H9 (cell line): ENCODE results near the gene MMS19. TPM values are rescaled to one million over a fixed set of nuclear protein-coding genes. Genes with fewer than 3 reads are reported as not detected.
A peak's percentile ranks its signal among the peaks of the same experiment; 100 is the strongest.

Source experiments
- DNase-seq: peaks from one replicate; pipeline ENCODE4 v3.0.0-alpha.2; 2017
- H2AFZ ChIP-seq: one replicate; pipeline ENCODE4 v1.6.1; 2013; ENCODE audit warnings: mild to moderate bottlenecking, low read length, control low read depth, moderate library complexity
- H2AK5ac ChIP-seq: 2 replicates; pipeline ENCODE4 v1.6.1; 2013; ENCODE audit warnings: low read length, control low read depth, mixed read lengths; ENCODE audit not compliant: insufficient read length
- H2BK120ac ChIP-seq: one replicate; pipeline ENCODE4 v1.6.1; 2013; ENCODE audit warnings: low read depth, mild to moderate bottlenecking, low read length, control low read depth, inconsistent platforms; ENCODE audit not compliant: poor library complexity, severe bottlenecking
- H2BK12ac ChIP-seq: 2 replicates; pipeline ENCODE4 v1.6.1; 2013; ENCODE audit warnings: low read length, control low read depth, mixed read lengths, low read depth; ENCODE audit not compliant: insufficient read length
- H2BK15ac ChIP-seq: 2 replicates; pipeline ENCODE4 v1.6.1; 2013; ENCODE audit warnings: low read depth, low read length, control low read depth
- H2BK20ac ChIP-seq: one replicate; pipeline ENCODE4 v1.6.1; 2013; ENCODE audit warnings: low read depth, mild to moderate bottlenecking, low read length, control low read depth, inconsistent platforms; ENCODE audit not compliant: poor library complexity, severe bottlenecking
- H2BK5ac ChIP-seq: 2 replicates; pipeline ENCODE4 v1.6.1; 2013; ENCODE audit warnings: low read length, control low read depth, mixed read lengths; ENCODE audit not compliant: insufficient read length
- H3K14ac ChIP-seq: 2 replicates; pipeline ENCODE4 v1.6.1; 2013; ENCODE audit warnings: low read length, control low read depth; ENCODE audit not compliant: insufficient read depth
- H3K18ac ChIP-seq: 2 replicates; pipeline ENCODE4 v1.6.1; 2013; ENCODE audit warnings: low read depth, mild to moderate bottlenecking, mixed read lengths, low read length, control low read depth; ENCODE audit not compliant: insufficient read length
- H3K23ac ChIP-seq: 2 replicates; pipeline ENCODE4 v1.6.1; 2013; ENCODE audit warnings: low read length, control low read depth, mixed read lengths, low read depth; ENCODE audit not compliant: insufficient read length
- H3K23me2 ChIP-seq: 2 replicates; pipeline ENCODE4 v1.6.1; 2013; ENCODE audit warnings: low read depth, mild to moderate bottlenecking, mixed read lengths, low read length, control low read depth; ENCODE audit not compliant: insufficient read length, poor library complexity, severe bottlenecking
- H3K27ac ChIP-seq: 2 replicates; pipeline ENCODE4 v1.5.1; 2013; ENCODE audit warnings: low read length, control low read depth, mixed read lengths, low read depth; ENCODE audit not compliant: insufficient read length
- H3K27me3 ChIP-seq: 2 replicates; pipeline ENCODE4 v1.6.1; 2013; ENCODE audit warnings: low read length, control low read depth, inconsistent platforms; ENCODE audit not compliant: insufficient read depth
- H3K4ac ChIP-seq: 2 replicates; pipeline ENCODE4 v1.6.1; 2013; ENCODE audit warnings: low read depth, mild to moderate bottlenecking, control low read depth, inconsistent platforms, low read length, moderate library complexity
- H3K4me1 ChIP-seq: 2 replicates; pipeline ENCODE4 v1.6.1; 2013; ENCODE audit warnings: low read length, control low read depth, inconsistent platforms; ENCODE audit not compliant: insufficient read depth
- H3K4me2 ChIP-seq: 2 replicates; pipeline ENCODE4 v1.6.1; 2013; ENCODE audit warnings: low read length, control low read depth, mixed read lengths; ENCODE audit not compliant: insufficient read length, insufficient read depth
- H3K56ac ChIP-seq: 2 replicates; pipeline ENCODE4 v1.6.1; 2013; ENCODE audit warnings: low read depth, mild to moderate bottlenecking, mixed read lengths, low read length, control low read depth; ENCODE audit not compliant: insufficient read length
- H3K79me1 ChIP-seq: 2 replicates; pipeline ENCODE4 v1.6.1; 2013; ENCODE audit warnings: low read depth, mild to moderate bottlenecking, moderate library complexity, low read length, control low read depth, inconsistent platforms; ENCODE audit not compliant: insufficient read depth, poor library complexity, severe bottlenecking
- H3K79me2 ChIP-seq: 2 replicates; pipeline ENCODE4 v1.6.1; 2013; ENCODE audit warnings: low read length, control low read depth, inconsistent platforms; ENCODE audit not compliant: insufficient read depth
- H3K9ac ChIP-seq: 2 replicates; pipeline ENCODE4 v1.6.1; 2013; ENCODE audit warnings: low read length, control low read depth, mixed read lengths; ENCODE audit not compliant: insufficient read length; ENCODE audit errors: extremely low read depth
- H3K9me3 ChIP-seq: one replicate; pipeline ENCODE4 v1.6.1; 2013; ENCODE audit warnings: low read depth, low read length, inconsistent platforms; ENCODE audit not compliant: control insufficient read depth
- H3T11ph ChIP-seq: one replicate; pipeline ENCODE4 v1.6.1; 2013; ENCODE audit warnings: mild to moderate bottlenecking, low read length, control low read depth, inconsistent platforms
- H4K20me1 ChIP-seq: one replicate; pipeline ENCODE4 v1.6.1; 2013; ENCODE audit not compliant: control insufficient read depth, insufficient read length, insufficient read depth
- H4K5ac ChIP-seq: 2 replicates; pipeline ENCODE4 v1.6.1; 2013; ENCODE audit warnings: low read depth, mild to moderate bottlenecking, mixed read lengths, low read length, control low read depth; ENCODE audit not compliant: insufficient read length
- H4K8ac ChIP-seq: replicated peaks from 2 replicates; pipeline ENCODE4 v1.6.1; 2013; ENCODE audit warnings: low read length, control low read depth, mixed read lengths, low read depth; ENCODE audit not compliant: insufficient read length
- H4K91ac ChIP-seq: 2 replicates; pipeline ENCODE4 v1.6.1; 2013; ENCODE audit warnings: low read depth, mild to moderate bottlenecking, moderate library complexity, mixed read lengths, low read length, control low read depth; ENCODE audit not compliant: insufficient read length
- H3K27ac Mint-ChIP-seq, 3 experiments: 2 replicates in 2 of 3; 3 replicates in 1 of 3; pipeline ENCODE4 v1.8.0; 2020 to 2021; ENCODE audit warnings: mixed read lengths in 3 of 3, mild to moderate bottlenecking in 1 of 3, moderate library complexity in 1 of 3
- H3K27me3 Mint-ChIP-seq: 2 replicates; pipeline ENCODE4 v1.8.0; 2021; ENCODE audit warnings: low read depth, mild to moderate bottlenecking, moderate library complexity, mixed read lengths
- H3K36me3 Mint-ChIP-seq, 3 experiments: 2 replicates in 2 of 3; 3 replicates in 1 of 3; pipeline ENCODE4 v1.8.0; 2020 to 2021; ENCODE audit warnings: low read depth in 3 of 3, mixed read lengths in 3 of 3; ENCODE audit not compliant: insufficient read depth in 1 of 3
- H3K4me1 Mint-ChIP-seq, 2 experiments: 2 replicates each; pipeline ENCODE4 v1.8.0; 2020; ENCODE audit warnings: mixed read lengths in 2 of 2
- H3K4me3 Mint-ChIP-seq, 2 experiments: 2 replicates in 1 of 2; 3 replicates in 1 of 2; pipeline ENCODE4 v1.8.0; 2020 to 2021; ENCODE audit warnings: mild to moderate bottlenecking in 2 of 2, mixed read lengths in 2 of 2, moderate library complexity in 1 of 2
- H3K9me3 Mint-ChIP-seq, 2 experiments: 2 replicates in 1 of 2; 3 replicates in 1 of 2; pipeline ENCODE4 v1.8.0; 2020; ENCODE audit warnings: mild to moderate bottlenecking in 2 of 2, mixed read lengths in 2 of 2, moderate library complexity in 1 of 2
- WGBS: extraction: QIAGEN DNeasy Blood & Tissue Kit; methylation state at CpG from one replicate; pipeline ENCODE4 v1.1.7; 2013; ENCODE audit warnings: missing lambda C conversion rate, low lambda C conversion rate, mixed read lengths; ENCODE audit not compliant: insufficient read length; ENCODE audit errors: extremely low coverage; 5-methylcytosine and 5-hydroxymethylcytosine counted together
- total RNA-seq: library from RNA; stranded (reverse); gene quantifications from 2 replicates; pipeline ENCODE4 v1.2.1, GENCODE V29; 2021
- TF ChIP-seq, protein P1 (sequence below): fragments of 200-600 bp; sonication (generic); conservative IDR thresholded peaks from 3 replicates; pipeline ENCODE4 v1.8.0; 2021; ENCODE audit warnings: antibody characterized with exemption, mild to moderate bottlenecking

Gene MMS19
- total RNA-seq, 1 experiment from 2014 or later, result 102 TPM

DNA sequence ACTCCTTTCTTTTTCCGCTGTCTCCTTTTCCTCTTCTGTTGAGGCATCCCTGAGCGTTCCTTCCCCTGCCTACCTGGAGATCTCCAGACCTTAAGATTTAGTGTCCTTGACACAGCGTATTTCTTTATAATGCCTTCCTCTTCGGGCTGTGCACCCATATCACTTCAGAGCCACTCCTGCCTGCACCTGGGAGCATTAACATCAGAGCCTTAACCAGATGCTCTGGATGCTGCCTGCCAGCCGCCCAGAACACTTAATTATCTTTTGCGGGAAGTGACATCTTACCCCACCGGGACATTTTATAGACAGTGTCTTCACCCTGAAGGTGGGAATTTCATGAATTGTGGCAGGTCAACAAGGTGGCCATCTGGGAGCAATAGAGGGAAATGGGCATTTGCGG, 24.7 kb upstream of the MMS19 start:
- Histone ChIP-seq H4K20me1 (no peaks in the 10 kb centered on the region), H2BK5ac (no peak overlapping the region), H3K27me3 (no peaks in the 10 kb centered on the region), H3K4me2 (no peak overlapping the region), H3K23ac (no peak overlapping the region), H2BK15ac (no peak overlapping the region), H2AFZ (no peak overlapping the region), H3K4me1 (peaks cover 6% of the 10 kb centered on the region; the same call in 1 of the 2 replicates), H4K91ac (no peak overlapping the region), H3K23me2 (no peaks in the 10 kb centered on the region), H3K79me2 (no peaks in the 10 kb centered on the region), H3K9ac (no peak overlapping the region), H2BK12ac (no peak overlapping the region), H2AK5ac (no peak overlapping the region), H3K9me3 (no peaks in the 10 kb centered on the region), H4K8ac (no peak overlapping the region), H3K14ac (no peak overlapping the region), H3K18ac (no peak overlapping the region), H4K5ac (no peak overlapping the region), H3K56ac (no peak overlapping the region), H2BK20ac (no peak overlapping the region), H2BK120ac (no peak overlapping the region), H3K79me1 (no peaks in the 10 kb centered on the region), H3K27ac (no peak overlapping the region), H3K4ac (no peak overlapping the region), H3T11ph (no peak overlapping the region)
- TF ChIP-seq, protein P1, sequence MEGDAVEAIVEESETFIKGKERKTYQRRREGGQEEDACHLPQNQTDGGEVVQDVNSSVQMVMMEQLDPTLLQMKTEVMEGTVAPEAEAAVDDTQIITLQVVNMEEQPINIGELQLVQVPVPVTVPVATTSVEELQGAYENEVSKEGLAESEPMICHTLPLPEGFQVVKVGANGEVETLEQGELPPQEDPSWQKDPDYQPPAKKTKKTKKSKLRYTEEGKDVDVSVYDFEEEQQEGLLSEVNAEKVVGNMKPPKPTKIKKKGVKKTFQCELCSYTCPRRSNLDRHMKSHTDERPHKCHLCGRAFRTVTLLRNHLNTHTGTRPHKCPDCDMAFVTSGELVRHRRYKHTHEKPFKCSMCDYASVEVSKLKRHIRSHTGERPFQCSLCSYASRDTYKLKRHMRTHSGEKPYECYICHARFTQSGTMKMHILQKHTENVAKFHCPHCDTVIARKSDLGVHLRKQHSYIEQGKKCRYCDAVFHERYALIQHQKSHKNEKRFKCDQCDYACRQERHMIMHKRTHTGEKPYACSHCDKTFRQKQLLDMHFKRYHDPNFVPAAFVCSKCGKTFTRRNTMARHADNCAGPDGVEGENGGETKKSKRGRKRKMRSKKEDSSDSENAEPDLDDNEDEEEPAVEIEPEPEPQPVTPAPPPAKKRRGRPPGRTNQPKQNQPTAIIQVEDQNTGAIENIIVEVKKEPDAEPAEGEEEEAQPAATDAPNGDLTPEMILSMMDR, result no peak
- no CpG with 5 or more reads among the region's 8 CpGs for WGBS
- peaks cover 31 to 34% of the 10 kb centered on the region in 2 experiments for H3K4me1 Mint-ChIP-seq
- H3K9me3 Mint-ChIP-seq, result peaks cover 6 to 8% of the 10 kb centered on the region in 2 experiments; a peak in 4 of 5 replicates
- H3K27ac Mint-ChIP-seq, result peak overlapping the region in 1 of 3 experiments; percentile 16; a peak in 1 of 7 replicates
- no peak for DNase-seq
- peaks cover 0 to 2% (median 0%) of the 10 kb centered on the region in 3 experiments; a peak in 4 of 7 replicates for H3K36me3 Mint-ChIP-seq
- H3K27me3 Mint-ChIP-seq, result no peaks in the 10 kb centered on the region
- no peak overlapping the region for H3K4me3 Mint-ChIP-seq
